ENCODE results near the gene CEACAM7. TPM values are rescaled to one million over a fixed set of nuclear protein-coding genes. Genes with fewer than 3 reads are reported as not detected.
A peak's percentile ranks its signal among the peaks of the same experiment; 100 is the strongest.

The CEACAM7 gene
- total RNA-seq, 1 donor from 2014 or later = 0.16 TPM

DNA sequence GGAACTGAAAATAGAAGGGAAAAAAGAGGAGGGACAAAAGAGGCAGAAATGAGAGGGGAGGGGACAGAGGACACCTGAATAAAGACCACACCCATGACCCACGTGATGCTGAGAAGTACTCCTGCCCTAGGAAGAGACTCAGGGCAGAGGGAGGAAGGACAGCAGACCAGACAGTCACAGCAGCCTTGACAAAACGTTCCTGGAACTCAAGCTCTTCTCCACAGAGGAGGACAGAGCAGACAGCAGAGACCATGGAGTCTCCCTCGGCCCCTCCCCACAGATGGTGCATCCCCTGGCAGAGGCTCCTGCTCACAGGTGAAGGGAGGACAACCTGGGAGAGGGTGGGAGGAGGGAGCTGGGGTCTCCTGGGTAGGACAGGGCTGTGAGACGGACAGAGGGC, 20.4 kb upstream of the CEACAM7 start, which contains the start of gene CEACAM5:
Gene CEACAM5, plus strand, starts transcription at position 146 of the 400 bp plus-strand sequence. Its CDS starts 106 bp downstream, at position 252.
- no peaks in the 10 kb centered on the region for H3K4me1 ChIP-seq
- H3K36me3 ChIP-seq = no peaks in the 10 kb centered on the region
- no peak for DNase-seq
- H3K27me3 ChIP-seq (ENCODE audit: low read depth) = peaks cover 97% of the 10 kb centered on the region
- no peak for TF ChIP-seq CTCF (IDR thresholded peaks at IDR 0.05; ENCODE audit: borderline replicate concordance)
- no peaks in the 10 kb centered on the region for H3K9me3 ChIP-seq (replicated peaks)
- no peak within 1 kb of the TSS for H3K27ac ChIP-seq (replicated peaks)
- intact Hi-C loops (cut with micrococcal nuclease) = no loop called here
- H3K4me3 ChIP-seq = no peak within 1 kb of the TSS

DNA sequence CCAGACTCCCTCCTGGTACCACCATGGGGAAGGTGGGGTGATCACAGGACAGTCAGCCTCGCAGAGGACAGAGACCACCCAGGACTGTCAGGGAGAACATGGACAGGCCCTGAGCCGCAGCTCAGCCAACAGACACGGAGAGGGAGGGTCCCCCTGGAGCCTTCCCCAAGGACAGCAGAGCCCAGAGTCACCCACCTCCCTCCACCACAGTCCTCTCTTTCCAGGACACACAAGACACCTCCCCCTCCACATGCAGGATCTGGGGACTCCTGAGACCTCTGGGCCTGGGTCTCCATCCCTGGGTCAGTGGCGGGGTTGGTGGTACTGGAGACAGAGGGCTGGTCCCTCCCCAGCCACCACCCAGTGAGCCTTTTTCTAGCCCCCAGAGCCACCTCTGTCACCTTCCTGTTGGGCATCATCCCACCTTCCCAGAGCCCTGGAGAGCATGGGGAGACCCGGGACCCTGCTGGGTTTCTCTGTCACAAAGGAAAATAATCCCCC, 19.9 kb upstream of the CEACAM7 start:
- no peak for DNase-seq
- Histone ChIP-seq H3K9me3 (replicated peaks) (no peaks in the 10 kb centered on the region), H3K4me1 (no peaks in the 10 kb centered on the region), H3K27ac (replicated peaks) (no peak overlapping the region), H3K4me3 (no peak overlapping the region), H3K36me3 (no peaks in the 10 kb centered on the region), H3K27me3 (ENCODE audit: low read depth) (peaks cover 95% of the 10 kb centered on the region)
- no peak for TF ChIP-seq CTCF (IDR thresholded peaks at IDR 0.05; ENCODE audit: borderline replicate concordance)
- intact Hi-C loops (cut with micrococcal nuclease) = no loop called here

- Histone ChIP-seq H3K36me3 (no peaks in the 10 kb centered on the region), H3K9me3 (replicated peaks) (no peaks in the 10 kb centered on the region), H3K27ac (replicated peaks) (no peak overlapping the region), H3K27me3 (ENCODE audit: low read depth) (peaks cover 91% of the 10 kb centered on the region), H3K4me3 (no peak overlapping the region), H3K4me1 (no peaks in the 10 kb centered on the region)
- no peak for TF ChIP-seq CTCF (IDR thresholded peaks at IDR 0.05; ENCODE audit: borderline replicate concordance)
- intact Hi-C loops (cut with micrococcal nuclease) = no loop called here
- no peak for DNase-seq
Measured at GRCh38 chr19:41707502-41707812, 19.4 kb upstream of the CEACAM7 start.

- DNase-seq = peak; percentile 23
- Histone ChIP-seq H3K27me3 (ENCODE audit: low read depth) (peaks cover 88% of the 10 kb centered on the region), H3K9me3 (replicated peaks) (no peaks in the 10 kb centered on the region), H3K27ac (replicated peaks) (no peak overlapping the region), H3K4me3 (peak overlapping the region; percentile 23), H3K36me3 (no peaks in the 10 kb centered on the region), H3K4me1 (no peaks in the 10 kb centered on the region)
- TF ChIP-seq CTCF (IDR thresholded peaks at IDR 0.05; ENCODE audit: borderline replicate concordance) = peak; percentile 52
- intact Hi-C loops (cut with micrococcal nuclease) = no loop called here
Measured at GRCh38 chr19:41706741-41707501, 18.9 kb upstream of the CEACAM7 start.

- H3K36me3 ChIP-seq = no peaks in the 10 kb centered on the region
- H3K27me3 ChIP-seq (ENCODE audit: low read depth) = peaks cover 88% of the 10 kb centered on the region
- H3K4me1 ChIP-seq = no peaks in the 10 kb centered on the region
- no peak for TF ChIP-seq CTCF (IDR thresholded peaks at IDR 0.05; ENCODE audit: borderline replicate concordance)
- peak; percentile 18 for DNase-seq
- H3K4me3 ChIP-seq = no peak overlapping the region
- no peaks in the 10 kb centered on the region for H3K9me3 ChIP-seq (replicated peaks)
- H3K27ac ChIP-seq (replicated peaks) = no peak overlapping the region
- intact Hi-C loops (cut with micrococcal nuclease) = no loop called here
Measured at GRCh38 chr19:41705393-41706174, 17.5 kb upstream of the CEACAM7 start.

All from left ventricle myocardium inferior (tissue), 1 donor.